OCI-LY3 (cell line): ENCODE data around the gene RNU11.
"Not testable (repeated sequence)": the region's sequence is repeated elsewhere in the genome, so short reads cannot be mapped to it uniquely, and the experiment has no call there.

Experiments used
- CTCF ChIP-seq: fragments of 200-600, 300-600 bp; sonication (generic); IDR thresholded peaks from 2 replicates; pipeline ENCODE4 v1.5.1; 2014; ENCODE audit warnings: antibody characterized with exemption, low read length, low read depth
- EZH2phosphoT487 ChIP-seq: fragments of 200-600 bp; shearing (Covaris generic); IDR thresholded peaks from 2 replicates; pipeline ENCODE4 v1.6.1; 2018; ENCODE audit warnings: antibody characterized with exemption, mixed run types, low read depth

GRCh38 chr1:28691627-28692026 is 43.2 kb downstream of the RNU11 start:
- not testable (repeated sequence) for TF ChIP-seq CTCF, EZH2phosphoT487
